ENCODE results near the gene MYH15.
"Not testable (repeated sequence)": the region's sequence is repeated elsewhere in the genome, so short reads cannot be mapped to it uniquely, and the experiment has no call there.

Gene MYH15

DNA sequence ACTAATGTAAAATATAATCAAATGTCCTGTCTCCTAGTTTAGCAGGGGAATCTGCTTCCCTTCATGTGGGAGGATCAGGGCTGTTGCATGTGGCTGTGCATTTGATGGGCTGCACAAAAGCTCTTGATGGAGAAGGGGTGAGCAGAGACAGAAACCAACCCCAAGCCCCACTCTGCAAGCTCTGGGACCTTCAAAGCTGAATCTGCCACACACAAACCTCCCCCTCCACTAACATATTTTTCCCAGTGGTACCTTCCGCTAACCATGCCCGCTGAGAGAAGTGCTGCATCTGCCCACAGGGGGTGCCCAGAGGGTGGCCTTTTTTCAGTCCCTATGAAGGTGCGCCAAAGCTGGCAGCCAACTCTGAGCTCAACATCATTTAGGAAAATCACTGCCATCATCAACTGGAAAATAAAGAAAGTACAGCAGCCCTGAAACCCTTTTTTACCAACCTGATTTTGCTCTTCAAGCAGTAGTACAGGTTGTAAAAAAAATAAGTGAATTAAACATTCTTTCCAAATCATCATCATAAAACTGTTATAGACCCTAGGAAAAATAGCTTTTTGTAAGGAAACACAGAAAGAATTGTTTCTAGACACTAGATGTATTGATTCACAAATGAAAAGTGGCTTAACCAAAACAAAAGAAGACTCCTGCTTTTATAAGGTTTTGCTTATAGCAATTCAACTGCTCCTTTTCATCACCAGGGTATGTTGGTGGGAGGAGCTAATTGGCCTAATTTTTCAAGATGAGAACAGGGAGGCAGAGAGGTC lies 117.1 kb downstream of the MYH15 start:
- peaks cover 10% of the 10 kb centered on the region for H3K4me1 ChIP-seq (ENCODE audit: control insufficient read depth, insufficient read depth, low read length)
- no peaks in the 10 kb centered on the region for H3K9me3 ChIP-seq (ENCODE audit: control insufficient read depth, low read length)
- H3K4me3 ChIP-seq (ENCODE audit: low read length), result no peak overlapping the region
- H3K9ac ChIP-seq (ENCODE audit: low read length), result no peak overlapping the region
- no peaks in the 10 kb centered on the region for H3K27me3 ChIP-seq (ENCODE audit: control insufficient read depth, insufficient read depth, low read length)
- H3K36me3 ChIP-seq (ENCODE audit: control insufficient read depth, insufficient read depth, low read length), result no peaks in the 10 kb centered on the region

DNA sequence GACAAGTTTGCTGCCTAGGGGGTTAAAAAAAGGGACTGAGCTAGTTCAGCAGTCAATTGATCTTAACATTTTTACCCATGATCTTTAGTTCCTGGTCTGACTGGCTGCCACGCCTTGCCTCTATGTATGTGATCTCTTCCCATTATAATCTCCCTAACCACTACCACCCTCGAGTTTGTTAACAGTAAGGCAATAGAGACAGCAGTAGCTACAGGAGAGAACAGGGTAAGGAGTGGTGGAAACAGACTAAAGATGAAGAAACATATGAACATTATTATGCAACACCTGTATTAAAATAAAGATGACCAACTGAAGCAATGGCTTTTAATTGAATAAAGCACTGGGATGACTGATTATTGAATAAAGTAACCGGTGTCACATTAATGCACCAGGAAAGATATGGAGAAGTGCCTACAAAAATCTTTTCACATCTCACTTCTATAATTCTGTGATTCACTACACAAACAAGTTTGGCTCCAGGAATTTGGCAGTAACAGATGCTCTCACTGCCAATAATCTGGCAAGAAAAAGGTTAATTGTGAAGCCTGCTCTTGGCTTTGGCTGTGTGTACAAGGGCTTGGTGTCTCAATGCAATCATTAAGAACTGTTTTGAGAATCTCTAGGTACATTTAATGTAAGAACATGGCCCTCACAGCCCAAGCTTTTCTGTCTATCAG lies 118.3 kb downstream of the MYH15 start:
- H3K27me3 ChIP-seq (ENCODE audit: control insufficient read depth, insufficient read depth, low read length), result no peaks in the 10 kb centered on the region
- no peaks in the 10 kb centered on the region for H3K9me3 ChIP-seq (ENCODE audit: control insufficient read depth, low read length)
- H3K4me1 ChIP-seq (ENCODE audit: control insufficient read depth, insufficient read depth, low read length), result peaks cover 10% of the 10 kb centered on the region
- no peak overlapping the region for H3K9ac ChIP-seq (ENCODE audit: low read length)
- no peak overlapping the region for H3K4me3 ChIP-seq (ENCODE audit: low read length)
- H3K36me3 ChIP-seq (ENCODE audit: control insufficient read depth, insufficient read depth, low read length), result no peaks in the 10 kb centered on the region

DNA sequence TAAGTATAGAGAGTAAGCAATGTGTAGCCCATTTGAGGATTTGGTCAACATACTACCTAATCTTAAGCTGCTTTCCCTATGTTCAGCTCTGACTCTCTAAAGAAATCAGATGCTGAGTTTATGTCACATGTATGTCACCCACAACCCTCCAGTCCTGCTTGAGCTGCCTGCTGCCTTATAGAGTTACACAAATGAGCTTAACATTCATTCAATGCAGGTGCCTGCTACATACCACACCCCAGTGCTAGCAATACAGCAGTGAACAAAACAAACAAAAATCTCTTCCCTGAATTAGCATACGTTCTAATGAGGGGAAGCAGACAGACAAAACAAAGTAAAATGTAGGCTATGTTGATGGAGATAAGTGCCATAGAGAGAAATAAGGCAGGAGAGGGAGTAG lies 121.0 kb downstream of the MYH15 start:
- H3K36me3 ChIP-seq (ENCODE audit: control insufficient read depth, insufficient read depth, low read length), result no peaks in the 10 kb centered on the region
- no peak overlapping the region for H3K4me3 ChIP-seq (ENCODE audit: low read length)
- H3K9ac ChIP-seq (ENCODE audit: low read length), result no peak overlapping the region
- peaks cover 10% of the 10 kb centered on the region for H3K4me1 ChIP-seq (ENCODE audit: control insufficient read depth, insufficient read depth, low read length)
- H3K27me3 ChIP-seq (ENCODE audit: control insufficient read depth, insufficient read depth, low read length), result no peaks in the 10 kb centered on the region
- no peaks in the 10 kb centered on the region for H3K9me3 ChIP-seq (ENCODE audit: control insufficient read depth, low read length)

DNA sequence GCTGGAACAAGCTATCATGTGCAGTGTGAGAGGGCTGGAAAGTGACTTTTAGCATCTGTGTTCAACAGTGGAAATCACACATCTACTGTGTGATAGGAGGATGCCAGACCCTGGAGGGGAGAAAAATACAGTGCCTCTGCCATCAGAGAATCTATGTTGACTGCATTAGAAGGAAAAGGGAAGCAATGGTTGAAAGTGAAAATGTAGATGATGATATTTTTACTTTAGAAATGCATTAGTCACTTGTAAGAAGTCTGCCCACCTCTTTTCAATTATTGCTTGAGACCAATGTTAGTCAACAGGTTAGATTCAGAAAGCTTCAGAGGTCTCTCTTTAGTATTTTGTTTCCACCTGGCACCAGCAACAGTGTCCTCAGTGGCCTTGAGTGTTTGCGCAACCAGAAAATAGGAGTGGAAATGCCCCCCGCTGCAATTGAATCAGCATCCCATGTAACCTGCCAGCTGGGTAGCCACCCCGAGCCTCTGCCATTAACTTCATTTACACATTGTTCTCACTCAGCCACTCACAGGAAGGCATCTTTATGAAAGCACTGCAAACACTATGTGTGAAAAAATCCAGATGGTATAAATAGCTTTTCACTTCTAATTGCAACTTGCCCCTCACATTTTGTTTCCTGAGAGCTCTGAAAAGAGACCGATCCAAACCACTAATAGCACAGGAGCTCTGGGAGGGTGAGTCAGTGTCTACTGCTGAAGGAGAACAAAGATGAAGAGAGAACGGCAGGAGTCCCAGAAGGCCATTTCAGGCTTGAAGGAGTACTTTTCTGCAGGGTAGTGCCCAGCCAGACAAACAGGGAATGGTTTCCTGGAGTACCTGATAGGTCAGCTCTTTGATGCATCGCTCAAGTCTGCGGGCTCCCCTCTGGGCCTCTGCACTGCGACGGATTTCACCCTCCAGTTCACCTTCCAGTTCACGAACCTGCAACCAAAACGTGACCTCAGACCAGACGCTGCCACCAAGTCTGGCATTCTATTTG lies 122.0 kb downstream of the MYH15 start:
- peaks cover 10% of the 10 kb centered on the region for H3K4me1 ChIP-seq (ENCODE audit: control insufficient read depth, insufficient read depth, low read length)
- no peaks in the 10 kb centered on the region for H3K36me3 ChIP-seq (ENCODE audit: control insufficient read depth, insufficient read depth, low read length)
- no peak overlapping the region for H3K4me3 ChIP-seq (ENCODE audit: low read length)
- no peaks in the 10 kb centered on the region for H3K9me3 ChIP-seq (ENCODE audit: control insufficient read depth, low read length)
- H3K27me3 ChIP-seq (ENCODE audit: control insufficient read depth, insufficient read depth, low read length), result no peaks in the 10 kb centered on the region
- no peak overlapping the region for H3K9ac ChIP-seq (ENCODE audit: low read length)

DNA sequence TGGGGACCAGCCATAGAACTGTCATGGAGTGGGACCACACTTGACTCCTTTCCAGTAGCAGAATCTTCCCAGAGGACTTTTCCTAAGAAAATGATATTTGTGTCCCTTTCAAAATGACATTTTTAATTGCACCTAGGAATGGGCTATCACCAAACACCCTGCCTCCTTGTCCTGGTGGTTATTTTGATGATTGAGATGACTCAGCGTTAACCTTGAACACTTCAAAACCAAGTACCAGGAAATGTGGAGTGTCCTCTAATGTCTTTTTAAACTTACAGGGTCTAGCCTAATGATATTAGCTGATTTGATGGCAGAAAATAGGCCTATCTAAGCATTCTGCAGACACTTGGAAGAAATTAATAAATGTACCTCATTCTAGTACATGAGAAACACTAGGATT lies 123.3 kb downstream of the MYH15 start:
- no peaks in the 10 kb centered on the region for H3K27me3 ChIP-seq (ENCODE audit: control insufficient read depth, insufficient read depth, low read length)
- no peak overlapping the region for H3K9ac ChIP-seq (ENCODE audit: low read length)
- no peaks in the 10 kb centered on the region for H3K9me3 ChIP-seq (ENCODE audit: control insufficient read depth, low read length)
- H3K4me1 ChIP-seq (ENCODE audit: control insufficient read depth, insufficient read depth, low read length), result peaks cover 6% of the 10 kb centered on the region
- H3K36me3 ChIP-seq (ENCODE audit: control insufficient read depth, insufficient read depth, low read length), result no peaks in the 10 kb centered on the region
- no peak overlapping the region for H3K4me3 ChIP-seq (ENCODE audit: low read length)

DNA sequence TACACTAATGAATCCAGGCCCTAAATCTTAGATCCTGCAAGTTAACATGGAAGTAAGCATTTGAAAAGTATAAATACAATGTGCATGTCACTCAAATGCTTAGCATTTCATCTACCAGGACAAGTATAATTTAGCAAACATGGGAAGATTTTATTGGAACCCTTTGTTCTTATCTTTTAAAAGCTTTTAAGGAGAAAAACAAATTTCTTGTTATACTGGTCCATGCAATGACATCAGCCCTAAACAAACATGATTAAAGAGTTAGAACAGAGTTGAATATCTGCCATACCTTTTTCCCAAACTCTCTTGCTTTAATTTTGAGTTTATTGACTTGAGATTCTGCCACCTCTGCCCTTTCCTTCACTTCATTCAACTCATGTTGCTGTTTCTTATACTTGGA lies 127.1 kb downstream of the MYH15 start:
- no peaks in the 10 kb centered on the region for H3K4me1 ChIP-seq (ENCODE audit: control insufficient read depth, insufficient read depth, low read length)
- H3K27me3 ChIP-seq (ENCODE audit: control insufficient read depth, insufficient read depth, low read length), result no peaks in the 10 kb centered on the region
- no peak overlapping the region for H3K9ac ChIP-seq (ENCODE audit: low read length)
- H3K4me3 ChIP-seq (ENCODE audit: low read length), result no peak overlapping the region
- H3K9me3 ChIP-seq (ENCODE audit: control insufficient read depth, low read length), result no peaks in the 10 kb centered on the region
- no peaks in the 10 kb centered on the region for H3K36me3 ChIP-seq (ENCODE audit: control insufficient read depth, insufficient read depth, low read length)

DNA sequence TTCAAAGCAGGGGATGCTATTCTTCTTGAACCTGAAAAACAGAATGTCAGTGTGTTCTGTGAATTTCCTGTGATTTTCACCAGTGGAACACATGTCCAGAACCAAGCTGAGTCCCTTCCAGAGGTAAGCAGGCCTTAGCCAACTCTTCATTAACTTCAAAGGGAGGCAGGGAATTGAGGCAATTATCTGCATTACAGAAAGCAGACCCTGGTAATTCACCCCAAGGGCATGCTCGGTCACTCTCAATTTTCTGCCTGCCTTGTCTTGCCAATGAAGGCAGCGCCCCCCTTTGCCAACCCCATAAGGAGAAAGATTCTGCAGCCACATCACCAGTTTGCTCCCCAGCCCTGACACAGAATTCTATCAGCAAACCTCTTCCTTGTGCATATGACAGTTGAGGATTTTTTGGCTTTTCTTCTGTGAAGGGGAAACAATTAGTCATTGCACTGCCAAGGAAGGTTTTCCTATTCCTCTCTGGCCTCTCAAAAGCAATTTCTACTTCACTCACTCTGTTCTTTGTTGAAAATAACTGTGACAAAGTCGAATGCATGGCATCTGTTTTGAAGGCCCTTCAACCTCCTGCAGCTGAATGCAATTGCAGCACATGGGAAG lies 128.8 kb downstream of the MYH15 start:
- no peak overlapping the region for H3K9ac ChIP-seq (ENCODE audit: low read length)
- H3K4me1 ChIP-seq (ENCODE audit: control insufficient read depth, insufficient read depth, low read length), result no peaks in the 10 kb centered on the region
- no peaks in the 10 kb centered on the region for H3K27me3 ChIP-seq (ENCODE audit: control insufficient read depth, insufficient read depth, low read length)
- no peaks in the 10 kb centered on the region for H3K36me3 ChIP-seq (ENCODE audit: control insufficient read depth, insufficient read depth, low read length)
- H3K9me3 ChIP-seq (ENCODE audit: control insufficient read depth, low read length), result no peaks in the 10 kb centered on the region
- H3K4me3 ChIP-seq (ENCODE audit: low read length), result no peak overlapping the region

DNA sequence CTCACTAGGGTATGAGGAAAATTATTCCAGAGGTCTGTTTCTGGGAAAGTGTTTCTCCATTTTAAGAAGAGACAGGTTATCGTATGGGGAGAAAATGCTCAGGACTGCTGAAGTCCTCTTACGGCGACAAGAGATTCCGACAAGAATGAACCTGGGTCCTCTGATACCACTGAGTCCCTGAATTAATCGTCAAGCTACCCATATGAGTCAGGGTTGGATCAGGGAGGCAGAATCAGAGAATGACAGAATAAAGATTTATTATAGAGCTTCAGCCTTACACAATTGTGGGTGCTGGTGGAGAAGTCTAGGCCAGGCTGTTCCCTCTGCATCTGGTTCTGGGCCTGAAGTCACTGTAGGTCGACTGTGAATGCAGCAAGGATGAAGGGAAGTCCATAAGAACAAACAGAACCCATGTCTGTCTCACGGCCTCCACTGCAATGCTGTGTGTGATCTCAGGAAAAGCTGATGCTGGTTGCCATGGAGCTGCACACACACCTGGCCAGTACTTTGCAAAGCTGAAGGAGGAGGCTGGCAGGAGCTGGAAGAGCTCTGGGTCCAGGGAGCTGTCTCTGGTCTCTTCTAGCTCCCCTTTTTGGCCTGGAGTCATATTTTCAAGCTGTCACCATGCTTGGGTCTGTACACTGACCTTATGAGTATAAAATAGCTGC lies 130.1 kb downstream of the MYH15 start:
- Histone ChIP-seq H3K4me1 (ENCODE audit: control insufficient read depth, insufficient read depth, low read length) (no peaks in the 10 kb centered on the region), H3K9me3 (ENCODE audit: control insufficient read depth, low read length) (no peaks in the 10 kb centered on the region), H3K4me3 (ENCODE audit: low read length) (no peak overlapping the region), H3K36me3 (ENCODE audit: control insufficient read depth, insufficient read depth, low read length) (no peaks in the 10 kb centered on the region), H3K9ac (ENCODE audit: low read length) (no peak overlapping the region), H3K27me3 (ENCODE audit: control insufficient read depth, insufficient read depth, low read length) (no peaks in the 10 kb centered on the region)

DNA sequence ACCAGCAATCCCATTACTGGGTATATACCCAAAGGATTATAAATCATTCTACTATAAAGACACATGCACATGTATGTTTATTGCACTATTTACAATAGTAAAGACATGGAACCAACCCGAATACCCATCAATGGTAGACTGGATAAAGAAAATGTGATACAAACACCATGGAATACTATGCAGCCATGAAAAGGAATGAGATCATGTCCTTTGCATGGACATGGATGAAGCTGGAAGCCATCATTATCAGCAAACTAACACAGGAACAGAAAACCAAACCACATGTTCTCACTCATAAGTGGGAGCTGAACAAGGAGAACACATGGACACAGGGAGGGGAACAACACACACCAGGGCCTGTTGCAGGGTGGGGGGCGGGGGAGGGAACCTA lies 131.4 kb downstream of the MYH15 start:
- H3K4me1 ChIP-seq (ENCODE audit: control insufficient read depth, insufficient read depth, low read length); H3K27me3 ChIP-seq (ENCODE audit: control insufficient read depth, insufficient read depth, low read length); H3K9ac ChIP-seq (ENCODE audit: low read length); H3K9me3 ChIP-seq (ENCODE audit: control insufficient read depth, low read length); H3K36me3 ChIP-seq (ENCODE audit: control insufficient read depth, insufficient read depth, low read length); H3K4me3 ChIP-seq (ENCODE audit: low read length): not testable (repeated sequence)

DNA sequence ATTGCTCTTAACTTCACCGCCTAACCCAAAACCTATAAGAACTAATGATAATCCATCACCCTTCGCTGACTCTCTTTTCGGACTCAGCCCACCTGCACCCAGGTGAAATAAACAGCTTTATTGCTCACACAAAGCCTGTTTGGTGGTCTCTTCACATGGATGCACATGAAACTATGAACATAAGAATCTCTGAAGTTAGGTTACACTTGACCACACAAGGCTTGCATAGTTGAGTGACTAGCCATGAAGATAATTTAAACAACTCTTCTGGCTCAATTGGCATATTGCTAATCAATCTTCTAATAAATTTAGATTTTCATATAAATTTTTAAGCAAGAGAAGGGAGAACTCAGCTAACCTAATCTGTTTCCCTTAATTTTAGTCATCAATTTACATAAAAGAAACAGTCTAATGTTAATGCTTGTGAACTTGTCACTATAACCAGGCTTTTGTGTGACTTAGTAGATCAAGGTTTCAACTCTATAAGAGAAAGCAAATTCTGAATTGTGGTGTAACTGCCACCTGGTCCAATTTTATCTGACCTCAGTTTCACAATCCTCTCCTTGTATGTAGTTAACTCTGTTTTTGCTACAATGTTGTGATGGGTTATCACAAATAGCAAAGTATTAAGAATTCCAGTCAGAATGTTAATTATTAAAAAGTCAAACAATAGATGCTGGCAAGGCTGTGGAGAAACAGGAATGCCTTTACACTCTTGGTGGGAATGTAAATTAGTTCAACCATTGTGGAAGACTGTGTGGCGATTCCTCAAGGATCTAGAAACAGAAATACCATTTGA lies 132.0 kb downstream of the MYH15 start:
- Histone ChIP-seq H3K9me3 (ENCODE audit: control insufficient read depth, low read length) (no peaks in the 10 kb centered on the region), H3K9ac (ENCODE audit: low read length) (no peak overlapping the region), H3K4me3 (ENCODE audit: low read length) (no peak overlapping the region), H3K27me3 (ENCODE audit: control insufficient read depth, insufficient read depth, low read length) (no peaks in the 10 kb centered on the region), H3K36me3 (ENCODE audit: control insufficient read depth, insufficient read depth, low read length) (no peaks in the 10 kb centered on the region), H3K4me1 (ENCODE audit: control insufficient read depth, insufficient read depth, low read length) (no peaks in the 10 kb centered on the region)

DNA sequence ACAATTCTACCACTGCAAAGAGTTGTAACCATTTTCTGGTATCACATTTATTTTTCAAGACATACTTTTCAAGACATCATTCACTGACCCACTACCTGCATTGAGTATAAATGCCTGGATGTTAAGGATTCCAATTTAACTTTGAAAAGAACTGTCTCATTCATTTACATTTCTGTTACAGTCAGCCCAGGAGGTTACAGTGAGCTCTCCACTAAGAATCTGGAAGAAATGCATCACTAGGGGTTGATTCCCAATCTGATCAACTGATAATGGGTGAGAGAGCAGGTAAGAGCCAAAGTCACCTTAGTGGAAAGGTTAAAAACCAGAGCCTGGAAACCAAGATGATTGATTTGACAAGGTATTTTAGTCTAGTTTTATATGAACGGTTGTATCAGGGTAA lies 133.0 kb downstream of the MYH15 start:
- no peaks in the 10 kb centered on the region for H3K9me3 ChIP-seq (ENCODE audit: control insufficient read depth, low read length)
- no peaks in the 10 kb centered on the region for H3K27me3 ChIP-seq (ENCODE audit: control insufficient read depth, insufficient read depth, low read length)
- H3K36me3 ChIP-seq (ENCODE audit: control insufficient read depth, insufficient read depth, low read length), result no peaks in the 10 kb centered on the region
- H3K4me3 ChIP-seq (ENCODE audit: low read length), result no peak overlapping the region
- H3K4me1 ChIP-seq (ENCODE audit: control insufficient read depth, insufficient read depth, low read length), result no peaks in the 10 kb centered on the region
- H3K9ac ChIP-seq (ENCODE audit: low read length), result no peak overlapping the region
